A673 (cell line): ENCODE results near the gene ZNF385C.

Experiments
- EZH2 ChIP-seq: fragments of 200-600 bp; sonication (generic); IDR thresholded peaks from 2 replicates; pipeline ENCODE4 v1.6.1; 2017; ENCODE audit warnings: borderline replicate concordance, low read depth, mild to moderate bottlenecking, mixed read lengths, antibody characterized with exemption, low read length; ENCODE audit not compliant: poor library complexity, severe bottlenecking
- TF ChIP-seq, protein P1 (sequence below): fragments of 300-800, 200-600 bp; sonication (generic); conservative IDR thresholded peaks from 2 replicates; pipeline ENCODE4 v1.5.1; 2017; ENCODE audit warnings: low read depth, mild to moderate bottlenecking, antibody characterized with exemption, low read length, moderate library complexity, mixed read lengths

DNA sequence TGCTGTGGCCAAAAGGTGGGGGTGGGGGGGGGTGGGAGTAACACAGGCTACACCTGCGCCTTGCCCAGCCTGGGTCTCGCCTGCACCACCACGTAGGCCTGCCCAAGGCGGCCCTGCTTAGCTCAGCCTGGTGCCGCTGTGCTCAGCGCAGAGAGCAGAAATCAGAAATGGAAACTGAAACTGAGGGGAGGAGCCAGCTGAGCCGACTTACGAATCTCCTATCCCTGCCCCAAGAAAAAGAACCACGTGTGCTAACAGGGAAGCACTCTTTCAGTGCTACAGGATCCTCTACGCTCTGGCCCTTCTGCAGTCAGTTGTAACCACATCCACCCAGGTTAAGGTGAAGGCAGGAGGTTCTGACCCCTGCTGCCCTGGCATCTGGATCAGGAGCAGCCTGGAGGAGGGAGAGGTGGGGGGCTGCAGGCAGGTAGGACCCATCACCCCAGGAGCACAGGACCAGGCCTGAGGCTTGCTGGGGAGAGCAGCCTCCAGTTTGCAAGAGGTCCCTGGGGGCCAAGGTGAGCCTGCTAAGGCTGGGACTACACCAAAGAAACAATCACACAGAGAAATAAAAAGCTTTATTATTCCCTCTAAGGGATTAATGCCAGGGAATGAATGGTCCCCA is 14.4 kb upstream of the ZNF385C start, which contains the start of gene DHX58:
- TF ChIP-seq, protein P1, sequence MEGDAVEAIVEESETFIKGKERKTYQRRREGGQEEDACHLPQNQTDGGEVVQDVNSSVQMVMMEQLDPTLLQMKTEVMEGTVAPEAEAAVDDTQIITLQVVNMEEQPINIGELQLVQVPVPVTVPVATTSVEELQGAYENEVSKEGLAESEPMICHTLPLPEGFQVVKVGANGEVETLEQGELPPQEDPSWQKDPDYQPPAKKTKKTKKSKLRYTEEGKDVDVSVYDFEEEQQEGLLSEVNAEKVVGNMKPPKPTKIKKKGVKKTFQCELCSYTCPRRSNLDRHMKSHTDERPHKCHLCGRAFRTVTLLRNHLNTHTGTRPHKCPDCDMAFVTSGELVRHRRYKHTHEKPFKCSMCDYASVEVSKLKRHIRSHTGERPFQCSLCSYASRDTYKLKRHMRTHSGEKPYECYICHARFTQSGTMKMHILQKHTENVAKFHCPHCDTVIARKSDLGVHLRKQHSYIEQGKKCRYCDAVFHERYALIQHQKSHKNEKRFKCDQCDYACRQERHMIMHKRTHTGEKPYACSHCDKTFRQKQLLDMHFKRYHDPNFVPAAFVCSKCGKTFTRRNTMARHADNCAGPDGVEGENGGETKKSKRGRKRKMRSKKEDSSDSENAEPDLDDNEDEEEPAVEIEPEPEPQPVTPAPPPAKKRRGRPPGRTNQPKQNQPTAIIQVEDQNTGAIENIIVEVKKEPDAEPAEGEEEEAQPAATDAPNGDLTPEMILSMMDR, result no peak
- TF ChIP-seq EZH2, result no peak
